Endothelial cell of umbilical vein (primary cell): Measurements from ENCODE around the gene PAPPA2. TPM values are rescaled to one million over a fixed set of nuclear protein-coding genes. Genes with fewer than 3 reads are reported as not detected.

Experiments
- BruUV-seq: library from RNA; stranded (reverse); fragments of 400-500 nt; replicated peaks from 2 replicates; lab custom pipeline; 2021; lab: Mats Ljungman, UMichigan
- CTCF ChIA-PET: fragments of 300-600, 350-600 bp; sonication (Branson Sonifier 250); formaldehyde crosslinking; loops from one replicate; lab custom pipeline; 2021; ENCODE audit warnings: antibody characterized with exemption, inconsistent platforms; lab: Charles Lee
- POLR2A ChIA-PET: fragments of 300-600, 350-600 bp; sonication (Branson Sonifier 250); formaldehyde crosslinking; loops from one replicate; lab custom pipeline; 2021; ENCODE audit warnings: antibody characterized with exemption, inconsistent platforms; lab: Charles Lee
- DNase-seq: peaks from one replicate; pipeline ENCODE4 v3.0.0-alpha.2; 2011; ENCODE audit warnings: low read depth, low spot score
- FAIRE-seq: peaks from 2 replicates; lab custom pipeline; 2011; peaks lifted over from hg19 to GRCh38; lab: Jason Lieb, UNC
- H2AFZ ChIP-seq: 2 replicates; pipeline ENCODE4 v1.6.0; 2012; ENCODE audit warnings: low read depth, low read length, control low read depth, inconsistent platforms
- H3K27ac ChIP-seq: 2 replicates; pipeline ENCODE4 v1.5.1; 2011; ENCODE audit warnings: low read depth, mild to moderate bottlenecking, control low read depth, low read length, moderate library complexity; ENCODE audit not compliant: insufficient read depth
- H3K27me3 ChIP-seq, 2 experiments: 2 replicates each; pipeline versions ENCODE4 v1.6.0 to v1.6.1; 2011; ENCODE audit warnings: low read length in 2 of 2, mixed read lengths in 1 of 2; ENCODE audit not compliant: control insufficient read depth in 2 of 2, insufficient read depth in 2 of 2
- H3K36me3 ChIP-seq, 2 experiments: 2 replicates in 1 of 2; 3 replicates in 1 of 2; pipeline ENCODE4 v1.5.1; 2011; ENCODE audit warnings: low read length in 2 of 2, mild to moderate bottlenecking in 1 of 2, moderate library complexity in 1 of 2; ENCODE audit not compliant: control insufficient read depth in 2 of 2, insufficient read depth in 2 of 2; ENCODE audit errors: extremely low read depth in 1 of 2
- H3K4me1 ChIP-seq: 3 replicates; pipeline ENCODE4 v1.5.1; 2011; ENCODE audit warnings: mild to moderate bottlenecking, low read length; ENCODE audit not compliant: control insufficient read depth, insufficient read depth; ENCODE audit errors: extremely low read depth
- H3K4me2 ChIP-seq: 2 replicates; pipeline ENCODE4 v1.6.1; 2011; ENCODE audit warnings: low read length, control low read depth, mixed read lengths; ENCODE audit not compliant: insufficient read depth
- H3K4me3 ChIP-seq, 3 experiments: fragments of 200-600 bp in 1 of 3; sonication (generic), shearing (Covaris generic) in 1 of 3; replicated peaks in 1 of 3; 2 replicates each; pipeline ENCODE4 v1.5.1; 2011 to 2016; ENCODE audit warnings: control low read depth in 3 of 3, low read length in 3 of 3, mild to moderate bottlenecking in 2 of 3, inconsistent platforms in 1 of 3, low read depth in 1 of 3, moderate library complexity in 1 of 3; ENCODE audit not compliant: insufficient read depth in 1 of 3
- H3K79me2 ChIP-seq: 2 replicates; pipeline ENCODE4 v1.6.0; 2012; ENCODE audit warnings: low read length, inconsistent platforms; ENCODE audit not compliant: control insufficient read depth, insufficient read depth
- H3K9ac ChIP-seq: replicated peaks from 2 replicates; pipeline ENCODE3; 2011; ENCODE audit warnings: low read length, control low read depth; ENCODE audit not compliant: insufficient read depth; ENCODE audit errors: extremely low read depth
- H3K9me1 ChIP-seq: replicated peaks from 3 replicates; pipeline ENCODE4 v1.6.0; 2011; ENCODE audit warnings: mild to moderate bottlenecking, low read length; ENCODE audit not compliant: control insufficient read depth, insufficient read depth; ENCODE audit errors: extremely low read depth
- H3K9me3 ChIP-seq: replicated peaks from 2 replicates; pipeline ENCODE4 v1.5.1; 2012; ENCODE audit warnings: low read length, inconsistent platforms; ENCODE audit not compliant: control insufficient read depth, insufficient read depth
- H4K20me1 ChIP-seq: replicated peaks from 2 replicates; pipeline ENCODE3; 2011; ENCODE audit warnings: mild to moderate bottlenecking, low read length; ENCODE audit not compliant: control insufficient read depth, insufficient read depth; ENCODE audit errors: extremely low read depth
- EZH2 ChIP-seq: IDR thresholded peaks from 2 replicates; pipeline ENCODE4 v1.6.1; 2012; ENCODE audit warnings: borderline replicate concordance, low read depth, mild to moderate bottlenecking, moderate library complexity, low read length, inconsistent platforms; ENCODE audit not compliant: severe bottlenecking
- FOS ChIP-seq: IDR thresholded peaks from 2 replicates; pipeline ENCODE4 v1.6.1; 2011; ENCODE audit warnings: mild to moderate bottlenecking, low read length, moderate library complexity, borderline replicate concordance; ENCODE audit not compliant: insufficient read depth
- GATA2 ChIP-seq: IDR thresholded peaks from 2 replicates; pipeline ENCODE4 v1.7.0; 2011; ENCODE audit warnings: low read depth, mild to moderate bottlenecking, moderate library complexity, mixed read lengths, low read length; ENCODE audit not compliant: insufficient read length, insufficient read depth
- JUN ChIP-seq: IDR thresholded peaks from 2 replicates; pipeline ENCODE4 v1.6.1; 2011; ENCODE audit warnings: borderline replicate concordance, low read depth; ENCODE audit not compliant: insufficient read length, insufficient read depth
- MYC ChIP-seq: IDR thresholded peaks from one replicate; pipeline ENCODE4 v1.6.1; 2011; ENCODE audit warnings: mild to moderate bottlenecking, low read depth, low read length
- POLR2A ChIP-seq: IDR thresholded peaks from 2 replicates; pipeline ENCODE4 v1.6.1; 2012; ENCODE audit warnings: low read depth, mild to moderate bottlenecking, control low read depth, low read length
- POLR2AphosphoS5 ChIP-seq: IDR thresholded peaks from 2 replicates; pipeline ENCODE4 v1.6.1; 2012; ENCODE audit warnings: low read depth, mild to moderate bottlenecking, control low read depth, low read length, moderate library complexity; ENCODE audit not compliant: insufficient read depth
- dilution Hi-C: fragments of 300-500 bp; cut with MboI; formaldehyde crosslinking; loops from one replicate; pipeline ENCODE4 v1.15.0; 2019; ENCODE audit warnings: low sequenced_read_pairs; ENCODE audit not compliant: extremely low pct_ligation_motif_present
- intact Hi-C: fragments of 100-400 bp; cut with micrococcal nuclease; formaldehyde crosslinking; loops from one replicate; pipeline ENCODE4 v1.10.0; 2022
- polyA plus RNA-seq, 4 experiments: library from polyadenylated mRNA; depleted of rRNA in 3 of 4; stranded (reverse) in 3 of 4; unstranded in 1 of 4; fragments of >200 nt; gene quantifications; 2 replicates each; pipeline versions ENCODE4 v1.2.1 to v1.2.3, GENCODE V29; 2011 to 2012; ENCODE audit warnings: missing spikeins in 1 of 4
- total RNA-seq: library from RNA; stranded (reverse); gene quantifications from 2 replicates; pipeline ENCODE4 v1.2.3, GENCODE V29; 2021
- TF ChIP-seq, protein P1 (sequence below), 2 donors: IDR thresholded peaks; 1 replicate in 1 of 2; 2 replicates in 1 of 2; pipeline ENCODE4 v1.5.1; 2011; ENCODE audit warnings: low read length in 2 of 2, mild to moderate bottlenecking in 2 of 2, moderate library complexity in 2 of 2, control low read depth in 1 of 2, inconsistent platforms in 1 of 2, low read depth in 1 of 2; ENCODE audit not compliant: insufficient read depth in 1 of 2; ENCODE audit errors: extremely low read depth in 1 of 2
- TF ChIP-seq, protein P2 (sequence below): IDR thresholded peaks from 2 replicates; pipeline ENCODE4 v1.6.1; 2011; ENCODE audit not compliant: insufficient read depth, insufficient read length

Gene PAPPA2
- total and polyA plus RNA-seq, 2 donors (not counting 3 experiments of a cell fraction or from before 2014, with no cell fraction given) = not detected

DNA sequence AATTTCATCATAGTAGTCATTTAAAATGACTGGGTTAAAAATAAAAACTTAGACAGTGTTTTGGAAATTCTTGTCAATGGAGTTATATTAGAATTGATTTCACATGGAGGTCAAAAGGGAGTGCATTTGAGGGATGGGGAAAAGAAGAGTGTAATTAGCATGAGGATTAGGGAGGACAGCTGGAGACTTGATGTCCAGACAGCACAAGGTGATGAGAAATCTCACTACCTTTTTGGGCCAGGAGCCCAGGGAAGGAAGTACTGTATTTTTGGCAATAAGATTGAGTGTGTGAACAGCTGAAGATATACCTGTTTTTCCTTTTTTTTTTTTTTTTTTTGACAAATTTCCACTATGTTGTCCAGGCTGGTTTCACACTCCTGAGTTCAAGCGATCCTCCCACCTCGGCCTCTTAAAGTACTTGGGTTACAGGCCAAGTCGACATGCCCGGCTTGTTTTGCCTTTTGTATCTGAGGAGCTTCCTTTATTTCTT is 163.6 kb downstream of the PAPPA2 start:
- CTCF ChIA-PET = no interaction called here
- H3K79me2 ChIP-seq = no peaks in the 10 kb centered on the region
- H3K4me2 ChIP-seq = no peak overlapping the region
- no peaks in the 10 kb centered on the region for H3K9me1 ChIP-seq
- no peak for TF ChIP-seq FOS
- no peak for TF ChIP-seq EZH2
- no peak for TF ChIP-seq JUN
- TF ChIP-seq POLR2AphosphoS5 = no peak
- TF ChIP-seq, protein P1, sequence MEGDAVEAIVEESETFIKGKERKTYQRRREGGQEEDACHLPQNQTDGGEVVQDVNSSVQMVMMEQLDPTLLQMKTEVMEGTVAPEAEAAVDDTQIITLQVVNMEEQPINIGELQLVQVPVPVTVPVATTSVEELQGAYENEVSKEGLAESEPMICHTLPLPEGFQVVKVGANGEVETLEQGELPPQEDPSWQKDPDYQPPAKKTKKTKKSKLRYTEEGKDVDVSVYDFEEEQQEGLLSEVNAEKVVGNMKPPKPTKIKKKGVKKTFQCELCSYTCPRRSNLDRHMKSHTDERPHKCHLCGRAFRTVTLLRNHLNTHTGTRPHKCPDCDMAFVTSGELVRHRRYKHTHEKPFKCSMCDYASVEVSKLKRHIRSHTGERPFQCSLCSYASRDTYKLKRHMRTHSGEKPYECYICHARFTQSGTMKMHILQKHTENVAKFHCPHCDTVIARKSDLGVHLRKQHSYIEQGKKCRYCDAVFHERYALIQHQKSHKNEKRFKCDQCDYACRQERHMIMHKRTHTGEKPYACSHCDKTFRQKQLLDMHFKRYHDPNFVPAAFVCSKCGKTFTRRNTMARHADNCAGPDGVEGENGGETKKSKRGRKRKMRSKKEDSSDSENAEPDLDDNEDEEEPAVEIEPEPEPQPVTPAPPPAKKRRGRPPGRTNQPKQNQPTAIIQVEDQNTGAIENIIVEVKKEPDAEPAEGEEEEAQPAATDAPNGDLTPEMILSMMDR (IDR thresholded peaks at IDR 0.05; ENCODE audit: extremely low read depth in 1 of 2, insufficient read depth in 1 of 2, low read depth in 1 of 2, low read length in 2 of 2) = no peak
- TF ChIP-seq, protein P2, sequence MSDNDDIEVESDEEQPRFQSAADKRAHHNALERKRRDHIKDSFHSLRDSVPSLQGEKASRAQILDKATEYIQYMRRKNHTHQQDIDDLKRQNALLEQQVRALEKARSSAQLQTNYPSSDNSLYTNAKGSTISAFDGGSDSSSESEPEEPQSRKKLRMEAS = no peak
- no peak for TF ChIP-seq GATA2
- TF ChIP-seq POLR2A = no peak
- TF ChIP-seq MYC = no peak
- FAIRE-seq = no peak
- intact Hi-C loops = no loop called here
- H3K27ac ChIP-seq = no peak overlapping the region
- H3K4me1 ChIP-seq = no peaks in the 10 kb centered on the region
- H4K20me1 ChIP-seq = no peaks in the 10 kb centered on the region
- H3K27me3 ChIP-seq = no peaks in the 10 kb centered on the region
- no peak overlapping the region for H3K4me3 ChIP-seq
- no TSS peak for BruUV-seq
- no peak overlapping the region for H3K9ac ChIP-seq
- no peak for DNase-seq
- no peaks in the 10 kb centered on the region for H3K36me3 ChIP-seq
- POLR2A ChIA-PET = no interaction called here
- no peak overlapping the region for H2AFZ ChIP-seq
- dilution Hi-C loops = no loop called here
- H3K9me3 ChIP-seq = no peaks in the 10 kb centered on the region
